K562 (cell line): ENCODE measurements around the gene MATR3. TPM values are rescaled to one million over a fixed set of nuclear protein-coding genes. Genes with fewer than 3 reads are reported as not detected.

Experiments
- ATAC-seq: fragments of 200-7000 bp; cut with Tn5 transposase; 3 replicates; pipeline ENCODE4 v1.9.1; 2020; ENCODE audit warnings: moderate library complexity
- BruUV-seq: library from RNA; stranded (reverse); fragments of 400-500 nt; replicated peaks from 2 replicates; lab custom pipeline; 2021; lab: Mats Ljungman, UMichigan
- CTCF ChIA-PET: fragments of 300-600 bp; formaldehyde crosslinking; extraction: SDS; loops from one replicate; lab custom pipeline; 2021; ENCODE audit warnings: low intra/inter-chr PET ratio; lab: Yijun Ruan, JAX
- POLR2A ChIA-PET: fragments of 300-600, 350-650 bp; sonication (Branson Sonifier 250); formaldehyde crosslinking; extraction: SDS; loops from one replicate; lab custom pipeline; 2021; ENCODE audit warnings: antibody characterized with exemption, inconsistent platforms; lab: Yijun Ruan, JAX
- DNase-seq, 4 experiments: peaks; one replicate each; pipeline versions ENCODE4 v3.0.0 to v3.0.0-alpha.2; 2011 to 2018; ENCODE audit warnings: low spot score in 3 of 4, mixed read lengths in 3 of 4; ENCODE audit errors: extremely low read depth in 1 of 4
- FAIRE-seq: peaks from 2 replicates; lab custom pipeline; 2011; peaks lifted over from hg19 to GRCh38; lab: Jason Lieb, UNC
- H2AFZ ChIP-seq: 2 replicates; pipeline ENCODE4 v1.6.0; 2011; ENCODE audit warnings: low read depth, low read length, control low read depth, inconsistent platforms
- H3K27ac ChIP-seq: fragments of 200-600 bp; 3 replicates; pipeline ENCODE4 v1.8.0; 2011; ENCODE audit warnings: low read depth, mild to moderate bottlenecking, control low read depth, inconsistent platforms, low read length, moderate library complexity, mixed read lengths; ENCODE audit errors: extremely low read depth
- H3K27me3 ChIP-seq, 2 experiments: fragments of 300-600 bp in 1 of 2; 2 replicates in 1 of 2; 3 replicates in 1 of 2; pipeline versions ENCODE4 v1.6.0 to v1.8.0; 2011; ENCODE audit warnings: inconsistent platforms in 2 of 2, low read length in 2 of 2, mild to moderate bottlenecking in 1 of 2, mixed read lengths in 1 of 2, moderate library complexity in 1 of 2; ENCODE audit not compliant: control insufficient read depth in 2 of 2, insufficient read depth in 2 of 2
- H3K36me3 ChIP-seq: fragments of 300-600 bp; 3 replicates; pipeline ENCODE4 v1.8.0; 2011; ENCODE audit warnings: mild to moderate bottlenecking, low read length, inconsistent platforms; ENCODE audit not compliant: control insufficient read depth, insufficient read depth
- H3K4me1 ChIP-seq, 2 experiments: fragments of 200-600 bp in 1 of 2; replicated peaks in 1 of 2; 2 replicates in 1 of 2; 3 replicates in 1 of 2; pipeline versions ENCODE4 v1.5.1 to v1.8.0; 2011; ENCODE audit warnings: inconsistent platforms in 2 of 2, low read length in 2 of 2, mild to moderate bottlenecking in 1 of 2, mixed read lengths in 1 of 2, moderate library complexity in 1 of 2; ENCODE audit not compliant: control insufficient read depth in 2 of 2, insufficient read depth in 2 of 2
- H3K4me2 ChIP-seq: 2 replicates; pipeline ENCODE4 v1.6.1; 2011; ENCODE audit warnings: low read length, control low read depth, inconsistent platforms, mixed read lengths; ENCODE audit not compliant: insufficient read depth
- H3K4me3 ChIP-seq: fragments of 200-600 bp; sonication (generic), shearing (Covaris generic); 2 replicates; pipeline ENCODE4 v1.5.1; 2016; ENCODE audit warnings: control low read depth, inconsistent platforms
- H3K79me2 ChIP-seq: fragments of 200-600 bp; 3 replicates; pipeline ENCODE4 v1.8.0; 2011; ENCODE audit warnings: low read length, inconsistent platforms; ENCODE audit not compliant: control insufficient read depth, insufficient read depth
- H3K9ac ChIP-seq, 2 experiments: 2 replicates each; pipeline versions ENCODE4 v1.6.0 to v1.6.1; 2011; ENCODE audit warnings: low read depth in 2 of 2, low read length in 2 of 2, control low read depth in 1 of 2, inconsistent platforms in 1 of 2, mild to moderate bottlenecking in 1 of 2, mixed read lengths in 1 of 2; ENCODE audit not compliant: insufficient read depth in 1 of 2
- H3K9me1 ChIP-seq: one replicate; pipeline ENCODE4 v1.6.0; 2011; ENCODE audit warnings: inconsistent platforms, mild to moderate bottlenecking, low read length, moderate library complexity; ENCODE audit not compliant: control insufficient read depth, insufficient read depth
- H3K9me3 ChIP-seq: replicated peaks from 2 replicates; pipeline ENCODE4 v1.5.1; 2011; ENCODE audit warnings: low read depth, low read length, inconsistent platforms; ENCODE audit not compliant: control insufficient read depth, insufficient read depth
- H4K20me1 ChIP-seq: replicated peaks from 2 replicates; pipeline ENCODE4 v1.6.1; 2011; ENCODE audit warnings: low read length, inconsistent platforms, mixed read lengths; ENCODE audit not compliant: control insufficient read depth, insufficient read depth
- JUND ChIP-seq, 2 experiments: IDR thresholded peaks; 2 replicates in 1 of 2; 3 replicates in 1 of 2; pipeline ENCODE4 v1.6.1; 2011; ENCODE audit warnings: borderline replicate concordance in 2 of 2, low read depth in 2 of 2, low read length in 2 of 2, improper control_type of control experiment in 1 of 2, missing biosample characterization in 1 of 2, missing genetic modification characterization in 1 of 2, missing genetic modification reagents in 1 of 2
- LEF1 ChIP-seq: fragments of 450-650 bp; IDR thresholded peaks from 2 replicates; pipeline ENCODE4 v1.6.1; 2016; ENCODE audit warnings: mild to moderate bottlenecking
- MGA ChIP-seq: fragments of 450-650 bp; IDR thresholded peaks from 2 replicates; pipeline ENCODE4 v1.6.1; 2016; ENCODE audit warnings: mild to moderate bottlenecking, moderate library complexity
- PHB2 ChIP-seq: fragments of 450-650 bp; IDR thresholded peaks from 2 replicates; pipeline ENCODE4 v1.6.1; 2017; ENCODE audit warnings: low read depth
- RNF219 ChIP-seq: fragments of 250-450 bp; sonication (Bioruptor Pico); IDR thresholded peaks from 2 replicates; pipeline ENCODE4 v1.5.0; 2022; ENCODE audit warnings: mild to moderate bottlenecking
- TAF7 ChIP-seq: fragments of 450-650 bp; IDR thresholded peaks from 2 replicates; pipeline ENCODE4 v1.6.1; 2016; ENCODE audit warnings: missing genetic modification characterization, missing compliant biosample characterization
- WHSC1 ChIP-seq: IDR thresholded peaks from one replicate; pipeline ENCODE4 v1.6.1; 2012; ENCODE audit warnings: low read length, control low read depth, inconsistent platforms
- WGBS: fragments of 100-300 bp; shearing (Covaris generic); methylation state at CpG from one replicate; pipeline ENCODE4 v1.1.6; 2016; ENCODE audit warnings: low coverage, mixed read lengths; ENCODE audit not compliant: insufficient coverage; ENCODE audit errors: missing lambda C conversion rate; 5-methylcytosine and 5-hydroxymethylcytosine counted together
- in situ Hi-C: fragments of 300-500 bp; cut with MboI; formaldehyde crosslinking; loops from 4 replicates; pipeline ENCODE4 v1.15.0; 2018; ENCODE audit warnings: inconsistent platforms, mixed read lengths
- intact Hi-C: fragments of 100-400 bp; cut with micrococcal nuclease; formaldehyde crosslinking; loops from 2 replicates; pipeline ENCODE4 v1.14.2; 2022
- polyA plus RNA-seq, 8 experiments: library from polyadenylated mRNA; depleted of rRNA in 4 of 8; stranded (reverse) in 5 of 8; unstranded in 3 of 8; fragments of >200 nt; fragmentation: Nextera tagmentation in 2 of 8; fragmentation: Illumina TruSeq in 1 of 8; extraction: Ambion mirVana in 2 of 8; extraction: Trizol in 1 of 8; gene quantifications; 2 replicates each; pipeline versions ENCODE4 v1.2.1 to v1.2.3, GENCODE V29; 2011 to 2014; ENCODE audit warnings: inconsistent platforms in 1 of 8, missing spikeins in 1 of 8
- total RNA-seq, 7 experiments: library from RNA; depleted of rRNA in 6 of 7; stranded (reverse); fragments of >200 nt in 6 of 7; fragmentation: Illumina TruSeq in 2 of 7; extraction: Trizol in 2 of 7; gene quantifications; 2 replicates each; pipeline versions ENCODE4 v1.2.1 to v1.2.3, GENCODE V29; 2011 to 2021; ENCODE audit warnings: low replicate concordance in 1 of 7

Gene MATR3
- total and polyA plus RNA-seq, 9 of the 15 experiments (the other 6 are each of a cell fraction or from before 2014, with no cell fraction given) = 150 to 425 (median 263) TPM

DNA sequence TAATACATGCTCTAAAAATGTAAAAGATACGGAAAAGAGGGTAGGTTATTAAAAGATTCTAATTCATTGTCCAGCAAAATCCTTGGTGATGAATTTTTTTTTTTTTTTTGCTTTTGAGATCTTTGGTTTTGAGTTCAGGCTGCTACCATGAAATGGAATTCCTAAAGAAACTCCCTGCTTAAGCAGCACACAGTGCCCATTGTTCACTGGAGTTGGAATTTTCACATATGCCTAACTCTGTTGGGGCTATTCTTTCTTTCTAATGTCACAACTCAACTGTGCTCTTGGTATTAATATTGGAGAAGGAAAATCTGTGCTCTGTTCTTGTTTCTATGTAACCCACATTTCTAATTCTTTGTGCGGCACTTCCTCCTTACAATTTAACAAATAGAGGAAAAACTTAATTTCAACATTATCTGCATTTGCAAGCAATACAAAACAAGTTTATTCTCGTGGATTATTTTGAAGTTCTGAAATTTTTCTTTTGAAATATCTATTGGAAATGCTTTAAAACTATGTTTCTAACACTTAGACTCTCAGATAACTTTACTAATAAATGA is 21.6 kb downstream of the MATR3 start:
- no TSS peak for BruUV-seq
- Histone ChIP-seq H3K79me2 (peaks cover 88% of the 10 kb centered on the region), H3K27ac (no peak overlapping the region), H3K9ac (no peak overlapping the region), H3K9me3 (no peaks in the 10 kb centered on the region), H3K27me3 (no peaks in the 10 kb centered on the region), H4K20me1 (peaks cover 20% of the 10 kb centered on the region), H2AFZ (no peak overlapping the region), H3K36me3 (peaks cover 82% of the 10 kb centered on the region), H3K4me2 (no peak overlapping the region), H3K4me1 (peaks cover 3% of the 10 kb centered on the region in 2 experiments; a peak in 3 of 5 replicates), H3K9me1 (no peaks in the 10 kb centered on the region), H3K4me3 (no peak overlapping the region)
- FAIRE-seq = no peak
- intact Hi-C loops (no loop called here), in situ Hi-C loops (no loop called here)
- no peak for ATAC-seq
- DNase-seq = no peak
- ChIA-PET CTCF (interaction anchor here (0.7 kb wide), 1 partner anchor 66 kb away, joined by 3 read pairs; no protein-coding TSS in a partner anchor), POLR2A (interaction anchor here (1.5 to 3.2 kb wide), 2 partner anchors 10 to 14 kb away, joined by 5 to 12 read pairs; no protein-coding TSS in a partner anchor)
- 93% methylated on average over 3 of the region's 3 CpGs for WGBS
- TF ChIP-seq MGA (no peak), WHSC1 (no peak), RNF219 (CRISPR knock-in tag) (no peak), LEF1 (no peak), TAF7 (tag) (no peak), PHB2 (no peak), JUND (IDR thresholded peaks at IDR 0.05; ENCODE audit: borderline replicate concordance, low read depth, low read length) (no peak), JUND (tag; IDR thresholded peaks at IDR 0.05; ENCODE audit: borderline replicate concordance, low read depth, low read length) (no peak)
